Neural cell (in vitro differentiated cells): Measurements from ENCODE around the gene UBE2I. TPM values are rescaled to one million over a fixed set of nuclear protein-coding genes. Genes with fewer than 3 reads are reported as not detected.

Experiments used
- H2AFZ ChIP-seq: fragments of 200-600, 300-800 bp; sonication (generic), shearing (Covaris generic); 2 replicates; pipeline ENCODE4 v1.6.0; 2014; ENCODE audit warnings: low read depth, mild to moderate bottlenecking, antibody characterized with exemption, low read length, moderate library complexity
- H3F3A ChIP-seq: fragments of 200-600 bp; shearing (Covaris generic); 2 replicates; pipeline ENCODE4 v1.6.1; 2016; ENCODE audit warnings: mild to moderate bottlenecking, moderate library complexity, mixed read lengths, antibody characterized with exemption, low read length; ENCODE audit not compliant: insufficient read depth, poor library complexity, severe bottlenecking
- H3K27ac ChIP-seq: fragments of 200-600, 300-800 bp; sonication (generic), shearing (Covaris generic); 2 replicates; pipeline ENCODE4 v1.5.1; 2014; ENCODE audit warnings: mild to moderate bottlenecking, low read length, moderate library complexity
- H3K27me3 ChIP-seq: fragments of 300-800, 200-600 bp; sonication (generic), shearing (Covaris generic); 2 replicates; pipeline ENCODE4 v1.6.0; 2014; ENCODE audit warnings: mild to moderate bottlenecking, low read depth, low read length, moderate library complexity; ENCODE audit not compliant: insufficient read depth
- H3K36me3 ChIP-seq: fragments of 300-800, 200-600 bp; sonication (generic), shearing (Covaris generic); 2 replicates; pipeline ENCODE4 v1.5.1; 2014; ENCODE audit warnings: mild to moderate bottlenecking, antibody characterized with exemption, low read length, moderate library complexity; ENCODE audit not compliant: insufficient read depth
- H3K4me2 ChIP-seq: fragments of 300-800, 200-600 bp; sonication (generic), shearing (Covaris generic); 2 replicates; pipeline ENCODE4 v1.6.0; 2014; ENCODE audit warnings: mild to moderate bottlenecking, low read length
- H3K4me3 ChIP-seq: fragments of 300-800, 200-600 bp; sonication (generic), shearing (Covaris generic); 2 replicates; pipeline ENCODE4 v1.5.1; 2014; ENCODE audit warnings: mild to moderate bottlenecking, low read length, moderate library complexity
- H3K79me2 ChIP-seq: fragments of 200-600 bp; shearing (Covaris generic); replicated peaks from 2 replicates; pipeline ENCODE4 v1.6.0; 2014; ENCODE audit warnings: mild to moderate bottlenecking, low read length, moderate library complexity; ENCODE audit not compliant: insufficient read depth
- H3K9ac ChIP-seq: fragments of 300-800, 200-600 bp; sonication (generic), shearing (Covaris generic); 2 replicates; pipeline ENCODE4 v1.6.1; 2016; ENCODE audit warnings: mild to moderate bottlenecking, low read length, mixed read lengths
- H3K9me2 ChIP-seq: fragments of 200-600 bp; shearing (Covaris generic); 2 replicates; pipeline ENCODE4 v1.6.1; 2016; ENCODE audit warnings: mild to moderate bottlenecking, low read length, mixed read lengths; ENCODE audit not compliant: insufficient read depth
- H3K9me3 ChIP-seq: fragments of 200-600, 300-800 bp; sonication (generic), shearing (Covaris generic); 2 replicates; pipeline ENCODE4 v1.6.1; 2016; ENCODE audit warnings: mild to moderate bottlenecking, mixed run types, low read length, moderate library complexity, mixed read lengths
- H4K20me1 ChIP-seq: fragments of 200-600 bp; shearing (Covaris generic); 2 replicates; pipeline ENCODE4 v1.6.1; 2016; ENCODE audit warnings: mild to moderate bottlenecking, mixed run types; ENCODE audit not compliant: insufficient read depth
- EP300 ChIP-seq: fragments of 450-650 bp; conservative IDR thresholded peaks from 2 replicates; pipeline ENCODE4 v1.6.1; 2014; ENCODE audit warnings: antibody characterized with exemption, mild to moderate bottlenecking, moderate library complexity; ENCODE audit not compliant: poor library complexity, severe bottlenecking
- MXI1 ChIP-seq: fragments of 450-650 bp; conservative IDR thresholded peaks from 2 replicates; pipeline ENCODE4 v1.6.1; 2014; ENCODE audit warnings: antibody characterized with exemption, mild to moderate bottlenecking; ENCODE audit not compliant: poor library complexity, severe bottlenecking
- POLR2AphosphoS5 ChIP-seq: IDR thresholded peaks from 2 replicates; pipeline ENCODE4 v1.6.1; 2012
- RAD21 ChIP-seq: fragments of 450-650 bp; conservative IDR thresholded peaks from 2 replicates; pipeline ENCODE4 v1.6.1; 2014; ENCODE audit warnings: antibody characterized with exemption, mild to moderate bottlenecking, moderate library complexity
- SMC3 ChIP-seq: fragments of 450-650 bp; conservative IDR thresholded peaks from 2 replicates; pipeline ENCODE4 v1.6.1; 2014; ENCODE audit warnings: antibody characterized with exemption, mild to moderate bottlenecking, moderate library complexity; ENCODE audit not compliant: poor library complexity
- polyA plus RNA-seq: library from polyadenylated mRNA; depleted of rRNA; stranded (reverse); fragments of >200 nt; gene quantifications from 2 replicates; pipeline ENCODE4 v1.2.3, GENCODE V29; 2014
- TF ChIP-seq, protein P1 (sequence below): fragments of 450-650 bp; IDR thresholded peaks from 2 replicates; pipeline ENCODE4 v1.5.1; 2014; ENCODE audit warnings: antibody characterized with exemption, mild to moderate bottlenecking, moderate library complexity; ENCODE audit not compliant: poor library complexity, severe bottlenecking

Gene UBE2I
- polyA plus RNA-seq, 1 donor from 2014 or later = 111 TPM

DNA sequence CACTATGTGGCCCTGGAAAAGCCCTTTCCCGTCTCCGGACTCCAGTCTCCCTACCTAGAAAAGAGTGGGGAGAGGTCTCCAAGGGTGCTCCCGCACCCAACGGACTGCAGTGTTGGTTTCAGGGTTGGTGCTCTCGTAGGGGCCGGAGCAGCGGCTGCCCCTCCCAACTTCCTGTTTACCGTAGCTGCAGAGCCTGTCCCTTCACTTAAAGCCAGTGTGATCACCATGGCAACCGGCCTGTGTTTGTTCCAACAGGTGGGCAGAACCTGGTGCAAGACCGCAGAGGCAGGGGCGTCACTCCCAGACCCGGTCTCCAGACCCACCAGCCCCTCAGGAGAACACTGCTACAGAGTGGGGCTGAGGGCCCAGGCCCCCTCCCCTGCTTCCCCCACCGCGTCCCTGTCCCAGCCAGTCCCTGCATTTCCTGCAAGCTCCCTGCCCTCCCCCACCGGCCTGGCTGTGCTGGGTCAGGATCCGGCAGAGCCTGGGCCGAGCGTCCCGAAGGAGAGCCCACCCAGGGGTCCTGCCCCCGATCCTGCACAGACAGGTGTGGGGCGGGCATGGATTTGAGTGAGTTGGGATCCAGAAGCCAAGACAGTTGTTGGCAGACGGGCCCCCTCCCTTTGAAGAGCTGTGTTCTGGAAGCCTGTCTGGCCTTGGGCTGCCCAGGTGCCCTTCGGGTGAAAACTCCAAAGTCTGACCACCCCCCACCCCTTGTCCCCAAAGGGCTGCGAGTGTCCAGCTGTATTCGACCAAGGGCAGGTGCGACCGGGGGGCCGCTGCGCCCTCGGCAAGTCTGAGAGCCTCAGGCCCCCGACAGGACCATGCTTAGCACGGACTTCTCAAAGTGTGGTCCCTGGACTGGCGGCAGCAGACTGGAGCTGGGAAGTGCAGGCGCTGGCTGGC lies 22.5 kb downstream of the UBE2I start:
- H3K4me3 ChIP-seq = peak overlapping the region; percentile 76

DNA sequence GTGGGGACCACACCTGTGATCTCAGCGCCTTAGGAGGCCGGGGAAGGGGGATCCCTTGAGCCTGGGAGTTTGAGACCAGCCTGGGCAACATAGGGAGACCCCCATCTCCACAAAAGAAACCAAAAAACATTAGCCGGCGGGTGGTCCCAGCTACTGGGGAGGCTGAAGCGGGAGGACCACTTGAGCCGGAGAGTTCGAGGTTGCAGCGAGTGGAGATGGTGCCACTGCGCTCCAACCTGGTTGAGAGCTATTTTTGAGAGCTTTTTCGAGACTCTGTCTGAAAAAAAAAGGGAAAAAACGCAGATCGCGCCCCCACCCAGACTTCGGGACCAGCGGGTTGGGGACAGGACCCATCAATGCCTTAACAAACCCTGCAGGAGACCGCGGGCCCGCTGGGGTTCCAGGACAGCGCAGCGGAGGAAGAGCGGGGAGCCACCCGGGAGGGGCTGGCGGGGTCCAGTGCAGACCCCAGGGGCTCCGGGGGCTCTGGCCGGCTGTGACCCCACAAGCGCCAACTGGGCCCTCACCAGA lies 23.2 kb downstream of the UBE2I start:
- no peaks in the 10 kb centered on the region for H3K9me2 ChIP-seq
- H3K36me3 ChIP-seq = no peaks in the 10 kb centered on the region
- H4K20me1 ChIP-seq = no peaks in the 10 kb centered on the region
- peak overlapping the region; percentile 74 for H3K9ac ChIP-seq
- H3F3A ChIP-seq = no peaks in the 10 kb centered on the region
- peaks cover 17% of the 10 kb centered on the region for H3K79me2 ChIP-seq
- TF ChIP-seq SMC3 = no peak
- peak overlapping the region; percentile 76 for H3K4me3 ChIP-seq
- H3K27ac ChIP-seq = no peak overlapping the region
- no peak overlapping the region for H2AFZ ChIP-seq
- no peak overlapping the region for H3K4me2 ChIP-seq
- H3K9me3 ChIP-seq = no peaks in the 10 kb centered on the region
- H3K27me3 ChIP-seq = peaks cover 33% of the 10 kb centered on the region

More for the DNA sequence above, 22.5 kb downstream of the UBE2I start:
- Histone ChIP-seq H3K36me3 (no peaks in the 10 kb centered on the region), H3K4me2 (no peak overlapping the region), H3F3A (no peaks in the 10 kb centered on the region), H3K9ac (peak overlapping the region; percentile 9), H3K27me3 (peaks cover 33% of the 10 kb centered on the region), H4K20me1 (no peaks in the 10 kb centered on the region), H3K27ac (no peak overlapping the region), H3K9me2 (no peaks in the 10 kb centered on the region), H3K9me3 (no peaks in the 10 kb centered on the region), H2AFZ (no peak overlapping the region), H3K79me2 (peaks cover 17% of the 10 kb centered on the region)
- TF ChIP-seq EP300 (no peak), MXI1 (peak; percentile 26)

DNA sequence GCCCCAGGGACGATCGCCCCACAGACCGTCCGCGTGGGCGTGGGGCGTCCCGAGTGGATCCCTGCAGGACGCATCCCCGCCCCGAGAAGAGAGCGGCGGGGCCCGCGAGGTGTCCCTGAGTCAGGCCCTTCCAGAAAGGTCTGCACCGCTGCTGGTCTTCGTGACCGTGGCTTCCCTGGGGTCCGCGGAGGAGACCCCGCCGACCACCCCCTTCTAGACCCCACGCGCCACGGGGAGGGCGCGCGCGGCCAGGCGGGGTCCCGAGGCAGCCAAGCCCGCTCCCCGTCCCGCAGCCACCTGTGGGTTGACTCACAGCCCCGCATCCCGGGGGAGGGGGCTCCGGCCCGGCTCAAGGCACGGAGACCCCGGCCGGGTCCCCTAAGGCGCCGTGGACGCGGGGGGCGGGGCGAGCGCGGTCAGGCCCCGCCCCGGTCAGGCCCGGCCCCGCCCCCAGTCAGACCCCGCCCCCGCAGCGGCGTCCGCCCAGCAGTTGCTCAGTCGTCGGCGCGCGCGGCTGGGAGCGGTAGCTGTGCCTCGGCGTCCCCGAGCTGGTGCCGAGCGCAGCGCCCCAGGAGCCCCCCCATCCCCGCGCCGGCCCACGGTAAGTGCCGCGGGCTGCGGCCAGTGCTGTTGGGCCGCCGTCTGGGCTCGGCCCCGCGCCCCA lies 23.8 kb downstream of the UBE2I start, which contains the start of gene BAIAP3:
BAIAP3 (plus strand) TSS at position 497 of the 664 bp plus-strand sequence. CDS start 4,905 bp downstream, outside the sequence.
- TF ChIP-seq POLR2AphosphoS5 (peak; percentile 78), EP300 (no peak), RAD21 (no peak), SMC3 (no peak)
- TF ChIP-seq, protein P1, sequence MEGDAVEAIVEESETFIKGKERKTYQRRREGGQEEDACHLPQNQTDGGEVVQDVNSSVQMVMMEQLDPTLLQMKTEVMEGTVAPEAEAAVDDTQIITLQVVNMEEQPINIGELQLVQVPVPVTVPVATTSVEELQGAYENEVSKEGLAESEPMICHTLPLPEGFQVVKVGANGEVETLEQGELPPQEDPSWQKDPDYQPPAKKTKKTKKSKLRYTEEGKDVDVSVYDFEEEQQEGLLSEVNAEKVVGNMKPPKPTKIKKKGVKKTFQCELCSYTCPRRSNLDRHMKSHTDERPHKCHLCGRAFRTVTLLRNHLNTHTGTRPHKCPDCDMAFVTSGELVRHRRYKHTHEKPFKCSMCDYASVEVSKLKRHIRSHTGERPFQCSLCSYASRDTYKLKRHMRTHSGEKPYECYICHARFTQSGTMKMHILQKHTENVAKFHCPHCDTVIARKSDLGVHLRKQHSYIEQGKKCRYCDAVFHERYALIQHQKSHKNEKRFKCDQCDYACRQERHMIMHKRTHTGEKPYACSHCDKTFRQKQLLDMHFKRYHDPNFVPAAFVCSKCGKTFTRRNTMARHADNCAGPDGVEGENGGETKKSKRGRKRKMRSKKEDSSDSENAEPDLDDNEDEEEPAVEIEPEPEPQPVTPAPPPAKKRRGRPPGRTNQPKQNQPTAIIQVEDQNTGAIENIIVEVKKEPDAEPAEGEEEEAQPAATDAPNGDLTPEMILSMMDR = no peak
- Histone ChIP-seq H3F3A (no peaks in the 10 kb centered on the region), H3K9ac (peak within 1 kb of the TSS; percentile 74), H3K4me3 (peak within 1 kb of the TSS; percentile 76), H3K27ac (no peak within 1 kb of the TSS), H2AFZ (no peak within 1 kb of the TSS), H4K20me1 (no peaks in the 10 kb centered on the region), H3K79me2 (peaks cover 17% of the 10 kb centered on the region), H3K9me3 (no peaks in the 10 kb centered on the region), H3K27me3 (peaks cover 33% of the 10 kb centered on the region), H3K9me2 (no peaks in the 10 kb centered on the region), H3K4me2 (peak within 1 kb of the TSS; percentile 73), H3K36me3 (no peaks in the 10 kb centered on the region)
